NCI-H748 (cell line): Measurements from ENCODE around the gene OR2T34.
"Not testable (repeated sequence)": the region's sequence is repeated elsewhere in the genome, so short reads cannot be mapped to it uniquely, and the experiment has no call there.

Experiments
- DNase-seq: peaks from one replicate; lab custom pipeline; 2025; ENCODE audit not compliant: unreplicated experiment; lab: John Stamatoyannopoulos, UW

Gene OR2T34

GRCh38 chr1:248565530-248566373 is 8.8 kb downstream of the OR2T34 start:
- DNase-seq = not testable (repeated sequence)

GRCh38 chr1:248562672-248563071 is 11.9 kb downstream of the OR2T34 start, which contains the start of gene OR2T29:
TSS of gene OR2T29 (minus strand) at chr1:248562772. CDS start at chr1:248559491, 3,281 bp downstream.
- not testable (repeated sequence) for DNase-seq

GRCh38 chr1:248551027-248551426 is 23.5 kb downstream of the OR2T34 start:
- not testable (repeated sequence) for DNase-seq

- DNase-seq = not testable (repeated sequence)
Measured at GRCh38 chr1:248547383-248547782, 27.2 kb downstream of the OR2T34 start.

GRCh38 chr1:248537449-248537848 is 37.1 kb downstream of the OR2T34 start:
- not testable (repeated sequence) for DNase-seq
